Peyer's patch (tissue), 4 donors: ENCODE results near the gene PTBP2. TPM values are rescaled to one million over a fixed set of nuclear protein-coding genes. Genes with fewer than 3 reads are reported as not detected.

Experiments used
- DNase-seq, 3 donors: peaks; one replicate each; pipeline ENCODE4 v3.0.0-alpha.2; 2017 to 2019
- H3K27ac ChIP-seq, 4 donors: fragments of 200-600 bp; sonication (generic); one replicate each; pipeline ENCODE4 v1.5.1; 2016 to 2019
- H3K27me3 ChIP-seq, 2 donors: fragments of 200-600 bp; sonication (generic); one replicate each; pipeline ENCODE4 v1.5.1; 2019
- H3K36me3 ChIP-seq, 3 donors: fragments of 200-600 bp; sonication (generic); one replicate each; pipeline ENCODE4 v1.5.1; 2016 to 2019
- H3K4me1 ChIP-seq, 4 donors: fragments of 200-600 bp; sonication (generic); one replicate each; pipeline ENCODE4 v1.5.1; 2016 to 2019
- H3K4me3 ChIP-seq, 4 donors: fragments of 200-600 bp; sonication (generic); 1 replicate in 3 of 4; 2 replicates in 1 of 4; pipeline ENCODE4 v1.5.1; 2016 to 2019; ENCODE audit warnings: mild to moderate bottlenecking in 1 of 4
- H3K9me3 ChIP-seq, 4 donors: fragments of 200-600 bp; sonication (generic); one replicate each; pipeline ENCODE4 v1.5.1; 2016 to 2019; ENCODE audit warnings: mild to moderate bottlenecking in 1 of 4
- CTCF ChIP-seq, 6 experiments: fragments of 450-650 bp in 4 of 6; fragments of 200-600 bp in 2 of 6; sonication (generic) in 1 of 6; IDR thresholded peaks; one replicate each; pipeline ENCODE4 v1.5.1; 2017 to 2019; ENCODE audit warnings: antibody characterized with exemption in 6 of 6, mild to moderate bottlenecking in 3 of 6, moderate library complexity in 1 of 6
- POLR2A ChIP-seq, 2 donors: fragments of 450-650 bp; IDR thresholded peaks; one replicate each; pipeline ENCODE4 v1.5.1; 2017; ENCODE audit warnings: antibody characterized with exemption in 2 of 2, mild to moderate bottlenecking in 2 of 2, moderate library complexity in 2 of 2
- total RNA-seq, 4 donors: library from RNA; depleted of rRNA; stranded (reverse); fragments of >200 nt; gene quantifications; one replicate each; pipeline ENCODE4 v1.1.0, GENCODE V29; 2016

The PTBP2 gene
- total RNA-seq, 4 donors from 2014 or later = 20.3 to 55.1 (median 31.7) TPM

GRCh38 chr1:96843601-96844000 lies 122.0 kb downstream of the PTBP2 start:
- no peaks in the 10 kb centered on the region for H3K9me3 ChIP-seq
- no peaks in the 10 kb centered on the region for H3K27me3 ChIP-seq
- no peak for DNase-seq
- H3K36me3 ChIP-seq = no peaks in the 10 kb centered on the region
- no peaks in the 10 kb centered on the region for H3K4me1 ChIP-seq
- TF ChIP-seq POLR2A (IDR thresholded peaks at IDR 0.05) (no peak), CTCF (IDR thresholded peaks at IDR 0.05) (no peak)
- no peak overlapping the region for H3K27ac ChIP-seq
- no peak overlapping the region for H3K4me3 ChIP-seq

GRCh38 chr1:96845464-96845863 lies 123.9 kb downstream of the PTBP2 start:
- DNase-seq = peak in 1 of 3 donors; percentile 51
- TF ChIP-seq CTCF (IDR thresholded peaks at IDR 0.05) (peak in 4 of 6 experiments; percentile 45 to 50 (median 46)), POLR2A (IDR thresholded peaks at IDR 0.05) (no peak)

GRCh38 chr1:96861836-96862235 lies 140.3 kb downstream of the PTBP2 start:
- Histone ChIP-seq H3K9me3 (no peaks in the 10 kb centered on the region), H3K27me3 (no peaks in the 10 kb centered on the region), H3K4me1 (no peaks in the 10 kb centered on the region), H3K27ac (no peak overlapping the region), H3K4me3 (no peak overlapping the region), H3K36me3 (no peaks in the 10 kb centered on the region)
- DNase-seq = no peak
- no peak for TF ChIP-seq CTCF (IDR thresholded peaks at IDR 0.05)

More at GRCh38 chr1:96845464-96845863, 123.9 kb downstream of the PTBP2 start:
- H3K4me3 ChIP-seq = no peak overlapping the region
- no peaks in the 10 kb centered on the region for H3K4me1 ChIP-seq
- H3K27me3 ChIP-seq = no peaks in the 10 kb centered on the region
- H3K36me3 ChIP-seq = no peaks in the 10 kb centered on the region
- H3K9me3 ChIP-seq = no peaks in the 10 kb centered on the region
- H3K27ac ChIP-seq = no peak overlapping the region

- no peak for DNase-seq
Observed at GRCh38 chr1:96863449-96863848, 141.9 kb downstream of the PTBP2 start.

More at GRCh38 chr1:96863449-96863848, 141.9 kb downstream of the PTBP2 start:
- no peaks in the 10 kb centered on the region for H3K4me1 ChIP-seq
- H3K27me3 ChIP-seq = no peaks in the 10 kb centered on the region
- no peak for TF ChIP-seq CTCF (IDR thresholded peaks at IDR 0.05)
- TF ChIP-seq POLR2A (IDR thresholded peaks at IDR 0.05) = no peak
- no peak overlapping the region for H3K27ac ChIP-seq
- no peaks in the 10 kb centered on the region for H3K36me3 ChIP-seq
- no peak overlapping the region for H3K4me3 ChIP-seq
- no peaks in the 10 kb centered on the region for H3K9me3 ChIP-seq
